Measurements from ENCODE around the gene INPP5A. TPM values are rescaled to one million over a fixed set of nuclear protein-coding genes. Genes with fewer than 3 reads are reported as not detected.

The INPP5A gene
- total and polyA plus RNA-seq, 10 of the 15 experiments (the other 5 are each of a cell fraction or from before 2014, with no cell fraction given): 0.52 to 15.0 (median 6.3) TPM

DNA sequence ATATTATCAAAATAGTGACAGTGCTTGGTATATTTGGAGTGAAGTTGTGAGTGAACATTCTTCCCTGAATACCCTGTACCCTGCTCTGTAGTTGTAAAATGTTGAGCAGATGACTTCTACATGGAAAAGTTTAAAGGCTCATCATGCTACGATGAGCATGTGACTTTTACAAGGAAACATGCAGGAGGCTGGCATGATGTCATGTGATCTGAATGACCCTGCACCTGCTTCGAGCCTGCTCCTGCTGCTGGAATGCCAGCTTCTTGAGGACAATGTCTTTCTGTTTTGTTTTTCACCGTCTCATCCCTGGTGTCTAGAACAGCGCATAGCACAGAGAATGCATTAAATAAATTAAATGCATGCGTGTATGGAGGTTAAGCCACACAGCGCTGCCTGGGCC, 5.4 kb upstream of the INPP5A start:
- Histone ChIP-seq H3K4me1 (ENCODE audit: control insufficient read depth, insufficient read depth, low read length) (no peaks in the 10 kb centered on the region), H2AFZ (ENCODE audit: control insufficient read depth, low read depth, low read length) (no peak overlapping the region), H3K4me3 (no peak overlapping the region), H3K9ac (ENCODE audit: control insufficient read depth, insufficient read depth, low read length) (no peak overlapping the region), H3K36me3 (ENCODE audit: control insufficient read depth in 2 of 2, insufficient read depth in 2 of 2, low read length in 1 of 2) (no peaks in the 10 kb centered on the region), H3K79me2 (ENCODE audit: control insufficient read depth, insufficient read depth, low read length) (no peaks in the 10 kb centered on the region), H3K27ac (ENCODE audit: control insufficient read depth, insufficient read depth) (no peak overlapping the region), H3K27me3 (replicated peaks in 1 of 2; ENCODE audit: control insufficient read depth in 2 of 2, insufficient read depth in 2 of 2, low read length in 1 of 2) (no peaks in the 10 kb centered on the region; a peak in 1 of 4 replicates), H4K20me1 (ENCODE audit: control insufficient read depth, insufficient read depth) (no peaks in the 10 kb centered on the region), H3K9me3 (replicated peaks; ENCODE audit: control insufficient read depth, insufficient read depth, low read length) (no peaks in the 10 kb centered on the region; the same call in 2 of the 3 replicates), H3K4me2 (ENCODE audit: control insufficient read depth, insufficient read depth) (no peak overlapping the region)
- FAIRE-seq (no peak), ATAC-seq (no peak), DNase-seq (ENCODE audit: low read depth, low spot score) (no peak)
- in situ Hi-C loops (cut with MboI): loop anchor here (5.0 kb wide), 1 partner anchor 75 kb away; no protein-coding TSS in a partner anchor
- ChIA-PET RAD21 (ENCODE audit: unreplicated experiment) (interaction anchor here (1.1 kb wide), 1 partner anchor 49 kb away, joined by 3 read pairs; no protein-coding TSS in a partner anchor), POLR2A (no interaction called here), CTCF (interaction anchor here (0.7 kb wide), 1 partner anchor 40 kb away, joined by 3 read pairs; no protein-coding TSS in a partner anchor), SMC1A (ENCODE audit: uncharacterized antibody, unreplicated experiment) (no interaction called here)
- no TSS peak for BruUV-seq (replicated peaks)
- 82% methylated on average over 6 of the region's 6 CpGs for WGBS (ENCODE audit: insufficient coverage, insufficient replicate concordance, low lambda C conversion rate, missing lambda C conversion rate)
- intact Hi-C loops (cut with micrococcal nuclease; ENCODE audit: unreplicated experiment): no loop called here
- TF ChIP-seq MTA2 (IDR thresholded peaks at IDR 0.05; ENCODE audit: low read depth) (no peak), TCF7 (IDR thresholded peaks at IDR 0.05; ENCODE audit: borderline replicate concordance) (no peak), WRNIP1 (IDR thresholded peaks at IDR 0.05; ENCODE audit: borderline replicate concordance, low read depth, low read length) (no peak), GATAD2B (conservative IDR thresholded peaks at IDR 0.05; ENCODE audit: low read depth) (no peak), KDM1A (IDR thresholded peaks at IDR 0.05; ENCODE audit: borderline replicate concordance) (no peak), RFX5 (IDR thresholded peaks at IDR 0.05; ENCODE audit: low read depth, low read length) (no peak), CBFB (IDR thresholded peaks at IDR 0.05; ENCODE audit: low read depth) (no peak), FOS (IDR thresholded peaks at IDR 0.05; ENCODE audit: borderline replicate concordance, extremely low read depth, insufficient read length) (no peak), FOXK2 (IDR thresholded peaks at IDR 0.05) (no peak), ZNF217 (IDR thresholded peaks at IDR 0.05) (no peak), ZZZ3 (IDR thresholded peaks at IDR 0.05; ENCODE audit: control insufficient read depth, insufficient read length, low read depth) (no peak), POU2F2 (IDR thresholded peaks at IDR 0.05; ENCODE audit: borderline replicate concordance, low read depth, low read length) (no peak)
- TF ChIP-seq, protein P1, sequence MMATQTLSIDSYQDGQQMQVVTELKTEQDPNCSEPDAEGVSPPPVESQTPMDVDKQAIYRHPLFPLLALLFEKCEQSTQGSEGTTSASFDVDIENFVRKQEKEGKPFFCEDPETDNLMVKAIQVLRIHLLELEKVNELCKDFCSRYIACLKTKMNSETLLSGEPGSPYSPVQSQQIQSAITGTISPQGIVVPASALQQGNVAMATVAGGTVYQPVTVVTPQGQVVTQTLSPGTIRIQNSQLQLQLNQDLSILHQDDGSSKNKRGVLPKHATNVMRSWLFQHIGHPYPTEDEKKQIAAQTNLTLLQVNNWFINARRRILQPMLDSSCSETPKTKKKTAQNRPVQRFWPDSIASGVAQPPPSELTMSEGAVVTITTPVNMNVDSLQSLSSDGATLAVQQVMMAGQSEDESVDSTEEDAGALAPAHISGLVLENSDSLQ (IDR thresholded peaks at IDR 0.05): no peak
- TF ChIP-seq, protein P2, sequence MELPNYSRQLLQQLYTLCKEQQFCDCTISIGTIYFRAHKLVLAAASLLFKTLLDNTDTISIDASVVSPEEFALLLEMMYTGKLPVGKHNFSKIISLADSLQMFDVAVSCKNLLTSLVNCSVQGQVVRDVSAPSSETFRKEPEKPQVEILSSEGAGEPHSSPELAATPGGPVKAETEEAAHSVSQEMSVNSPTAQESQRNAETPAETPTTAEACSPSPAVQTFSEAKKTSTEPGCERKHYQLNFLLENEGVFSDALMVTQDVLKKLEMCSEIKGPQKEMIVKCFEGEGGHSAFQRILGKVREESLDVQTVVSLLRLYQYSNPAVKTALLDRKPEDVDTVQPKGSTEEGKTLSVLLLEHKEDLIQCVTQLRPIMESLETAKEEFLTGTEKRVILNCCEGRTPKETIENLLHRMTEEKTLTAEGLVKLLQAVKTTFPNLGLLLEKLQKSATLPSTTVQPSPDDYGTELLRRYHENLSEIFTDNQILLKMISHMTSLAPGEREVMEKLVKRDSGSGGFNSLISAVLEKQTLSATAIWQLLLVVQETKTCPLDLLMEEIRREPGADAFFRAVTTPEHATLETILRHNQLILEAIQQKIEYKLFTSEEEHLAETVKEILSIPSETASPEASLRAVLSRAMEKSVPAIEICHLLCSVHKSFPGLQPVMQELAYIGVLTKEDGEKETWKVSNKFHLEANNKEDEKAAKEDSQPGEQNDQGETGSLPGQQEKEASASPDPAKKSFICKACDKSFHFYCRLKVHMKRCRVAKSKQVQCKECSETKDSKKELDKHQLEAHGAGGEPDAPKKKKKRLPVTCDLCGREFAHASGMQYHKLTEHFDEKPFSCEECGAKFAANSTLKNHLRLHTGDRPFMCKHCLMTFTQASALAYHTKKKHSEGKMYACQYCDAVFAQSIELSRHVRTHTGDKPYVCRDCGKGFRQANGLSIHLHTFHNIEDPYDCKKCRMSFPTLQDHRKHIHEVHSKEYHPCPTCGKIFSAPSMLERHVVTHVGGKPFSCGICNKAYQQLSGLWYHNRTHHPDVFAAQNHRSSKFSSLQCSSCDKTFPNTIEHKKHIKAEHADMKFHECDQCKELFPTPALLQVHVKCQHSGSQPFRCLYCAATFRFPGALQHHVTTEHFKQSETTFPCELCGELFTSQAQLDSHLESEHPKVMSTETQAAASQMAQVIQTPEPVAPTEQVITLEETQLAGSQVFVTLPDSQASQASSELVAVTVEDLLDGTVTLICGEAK (IDR thresholded peaks at IDR 0.05; ENCODE audit: borderline replicate concordance): no peak
- TF ChIP-seq, protein P3, sequence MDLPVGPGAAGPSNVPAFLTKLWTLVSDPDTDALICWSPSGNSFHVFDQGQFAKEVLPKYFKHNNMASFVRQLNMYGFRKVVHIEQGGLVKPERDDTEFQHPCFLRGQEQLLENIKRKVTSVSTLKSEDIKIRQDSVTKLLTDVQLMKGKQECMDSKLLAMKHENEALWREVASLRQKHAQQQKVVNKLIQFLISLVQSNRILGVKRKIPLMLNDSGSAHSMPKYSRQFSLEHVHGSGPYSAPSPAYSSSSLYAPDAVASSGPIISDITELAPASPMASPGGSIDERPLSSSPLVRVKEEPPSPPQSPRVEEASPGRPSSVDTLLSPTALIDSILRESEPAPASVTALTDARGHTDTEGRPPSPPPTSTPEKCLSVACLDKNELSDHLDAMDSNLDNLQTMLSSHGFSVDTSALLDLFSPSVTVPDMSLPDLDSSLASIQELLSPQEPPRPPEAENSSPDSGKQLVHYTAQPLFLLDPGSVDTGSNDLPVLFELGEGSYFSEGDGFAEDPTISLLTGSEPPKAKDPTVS (IDR thresholded peaks at IDR 0.05; ENCODE audit: low read depth, low read length): no peak

All from GM12878 (cell line).